ENCODE data around the gene RGL2. TPM values are rescaled to one million over a fixed set of nuclear protein-coding genes. Genes with fewer than 3 reads are reported as not detected.
A peak's percentile ranks its signal among the peaks of the same experiment; 100 is the strongest.
"Not testable (repeated sequence)": the region's sequence is repeated elsewhere in the genome, so short reads cannot be mapped to it uniquely, and the experiment has no call there.

The RGL2 gene
- total and polyA plus RNA-seq, 9 donors: 28.4 to 68.3 (median 56.7) TPM

- no peak overlapping the region for H3K27ac ChIP-seq (ENCODE audit: low read length)
- WGBS (ENCODE audit: insufficient coverage): 86% methylated on average over 8 of the region's 14 CpGs
- H3K9me3 ChIP-seq (replicated peaks; ENCODE audit: control insufficient read depth, low read depth, low read length): no peaks in the 10 kb centered on the region
- peaks cover 58% of the 10 kb centered on the region for H3K36me3 ChIP-seq (ENCODE audit: control insufficient read depth, insufficient read depth, low read length)
- H3K27me3 ChIP-seq (ENCODE audit: control insufficient read depth, insufficient read depth, low read length): no peaks in the 10 kb centered on the region
- peaks cover 51% of the 10 kb centered on the region for H3K4me1 ChIP-seq (ENCODE audit: control insufficient read depth, insufficient read depth, low read length)
- no peak for DNase-seq
- H3K4me3 ChIP-seq (ENCODE audit: low read length): no peak overlapping the region
Measured at GRCh38 chr6:33273924-33274902, 24.5 kb downstream of the RGL2 start.

GRCh38 chr6:33273129-33273923 lies 25.4 kb downstream of the RGL2 start:
- Histone ChIP-seq H3K9me3 (replicated peaks; ENCODE audit: control insufficient read depth, low read depth, low read length) (no peaks in the 10 kb centered on the region), H3K27me3 (ENCODE audit: control insufficient read depth, insufficient read depth, low read length) (no peaks in the 10 kb centered on the region), H3K4me1 (ENCODE audit: control insufficient read depth, insufficient read depth, low read length) (peaks cover 51% of the 10 kb centered on the region), H3K4me3 (ENCODE audit: low read length) (peak overlapping the region; percentile 77), H3K36me3 (ENCODE audit: control insufficient read depth, insufficient read depth, low read length) (peaks cover 61% of the 10 kb centered on the region), H3K27ac (ENCODE audit: low read length) (peak overlapping the region; percentile 90)
- DNase-seq: no peak
- 65% methylated on average over 3 of the region's 11 CpGs for WGBS (ENCODE audit: insufficient coverage)

- Histone ChIP-seq H3K27ac (ENCODE audit: low read length) (peak overlapping the region; percentile 90), H3K4me3 (ENCODE audit: low read length) (peak overlapping the region; percentile 77), H3K36me3 (ENCODE audit: control insufficient read depth, insufficient read depth, low read length) (peaks cover 69% of the 10 kb centered on the region), H3K9me3 (replicated peaks; ENCODE audit: control insufficient read depth, low read depth, low read length) (no peaks in the 10 kb centered on the region), H3K27me3 (ENCODE audit: control insufficient read depth, insufficient read depth, low read length) (no peaks in the 10 kb centered on the region), H3K4me1 (ENCODE audit: control insufficient read depth, insufficient read depth, low read length) (peaks cover 48% of the 10 kb centered on the region)
- DNase-seq: no peak
- WGBS (ENCODE audit: insufficient coverage): 0% methylated on average over 5 of the region's 22 CpGs
Measured at GRCh38 chr6:33272275-33273128, 26.2 kb downstream of the RGL2 start.

GRCh38 chr6:33271468-33272274 lies 27.1 kb downstream of the RGL2 start, which contains the start of the genes RPS18 and VPS52:
Gene RPS18, plus strand, starts transcription at chr6:33272075. Its CDS starts 45 bp downstream, at chr6:33272120.
Gene VPS52, minus strand, starts transcription at chr6:33271876. Its CDS starts 201 bp downstream, at chr6:33271675.
- Histone ChIP-seq H3K9me3 (replicated peaks; ENCODE audit: control insufficient read depth, low read depth, low read length) (no peaks in the 10 kb centered on the region), H3K4me3 (ENCODE audit: low read length) (peak within 1 kb of the TSS; percentile 77), H3K27me3 (ENCODE audit: control insufficient read depth, insufficient read depth, low read length) (no peaks in the 10 kb centered on the region), H3K4me1 (ENCODE audit: control insufficient read depth, insufficient read depth, low read length) (peaks cover 45% of the 10 kb centered on the region), H3K36me3 (ENCODE audit: control insufficient read depth, insufficient read depth, low read length) (peaks cover 76% of the 10 kb centered on the region), H3K27ac (ENCODE audit: low read length) (peak within 1 kb of the TSS; percentile 96)
- 0% methylated on average over 32 of the region's 48 CpGs for WGBS (ENCODE audit: insufficient coverage)
- DNase-seq: peak; percentile 100

GRCh38 chr6:33271117-33271467 lies 27.6 kb downstream of the RGL2 start:
- peaks cover 76% of the 10 kb centered on the region for H3K36me3 ChIP-seq (ENCODE audit: control insufficient read depth, insufficient read depth, low read length)
- no peaks in the 10 kb centered on the region for H3K9me3 ChIP-seq (replicated peaks; ENCODE audit: control insufficient read depth, low read depth, low read length)
- no peaks in the 10 kb centered on the region for H3K27me3 ChIP-seq (ENCODE audit: control insufficient read depth, insufficient read depth, low read length)
- H3K4me1 ChIP-seq (ENCODE audit: control insufficient read depth, insufficient read depth, low read length): peaks cover 39% of the 10 kb centered on the region
- DNase-seq: no peak
- WGBS (ENCODE audit: insufficient coverage): 0% methylated on average over 3 of the region's 7 CpGs
- H3K27ac ChIP-seq (ENCODE audit: low read length): peak overlapping the region; percentile 96
- peak overlapping the region; percentile 77 for H3K4me3 ChIP-seq (ENCODE audit: low read length)

- WGBS (ENCODE audit: insufficient coverage): 45% methylated on average over 1 of the region's 7 CpGs
Measured at GRCh38 chr6:33264015-33264414, 34.7 kb downstream of the RGL2 start.

GRCh38 chr6:33262490-33262889 lies 36.3 kb downstream of the RGL2 start:
- DNase-seq; H3K27ac ChIP-seq (ENCODE audit: low read length); H3K4me1 ChIP-seq (ENCODE audit: control insufficient read depth, insufficient read depth, low read length); H3K27me3 ChIP-seq (ENCODE audit: control insufficient read depth, insufficient read depth, low read length); H3K4me3 ChIP-seq (ENCODE audit: low read length); H3K9me3 ChIP-seq (replicated peaks; ENCODE audit: control insufficient read depth, low read depth, low read length): not testable (repeated sequence)
- H3K36me3 ChIP-seq (ENCODE audit: control insufficient read depth, insufficient read depth, low read length): peaks cover 53% of the 10 kb centered on the region
- no CpG with 5 or more reads among the region's 3 CpGs for WGBS (ENCODE audit: insufficient coverage)

More at GRCh38 chr6:33264015-33264414, 34.7 kb downstream of the RGL2 start:
- no peaks in the 10 kb centered on the region for H3K9me3 ChIP-seq (replicated peaks; ENCODE audit: control insufficient read depth, low read depth, low read length)
- no peaks in the 10 kb centered on the region for H3K27me3 ChIP-seq (ENCODE audit: control insufficient read depth, insufficient read depth, low read length)
- peaks cover 64% of the 10 kb centered on the region for H3K36me3 ChIP-seq (ENCODE audit: control insufficient read depth, insufficient read depth, low read length)
- H3K4me3 ChIP-seq (ENCODE audit: low read length): no peak overlapping the region
- no peak for DNase-seq
- H3K27ac ChIP-seq (ENCODE audit: low read length): no peak overlapping the region
- no peaks in the 10 kb centered on the region for H3K4me1 ChIP-seq (ENCODE audit: control insufficient read depth, insufficient read depth, low read length)

DNA sequence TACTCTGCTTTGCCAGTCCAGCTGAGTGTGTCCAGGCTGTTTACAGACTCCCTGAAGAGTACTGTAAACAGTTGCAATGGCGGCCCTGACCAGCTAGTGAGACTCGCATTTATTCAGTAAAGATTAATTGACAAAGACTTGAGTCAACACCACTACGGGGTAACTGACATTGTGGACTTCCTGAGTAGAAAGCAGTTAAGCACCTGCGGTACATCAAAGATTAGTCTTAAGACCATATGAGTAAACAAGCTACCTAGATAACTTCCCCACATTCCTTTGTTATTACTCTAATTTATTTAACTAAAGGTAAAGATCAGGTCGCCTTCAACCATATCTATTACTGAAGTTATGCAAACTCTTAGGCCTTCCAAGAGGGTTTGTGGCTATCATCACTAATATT lies 39.7 kb downstream of the RGL2 start:
- Histone ChIP-seq H3K36me3 (ENCODE audit: control insufficient read depth, insufficient read depth, low read length) (peaks cover 30% of the 10 kb centered on the region), H3K9me3 (replicated peaks; ENCODE audit: control insufficient read depth, low read depth, low read length) (no peaks in the 10 kb centered on the region), H3K4me1 (ENCODE audit: control insufficient read depth, insufficient read depth, low read length) (no peaks in the 10 kb centered on the region), H3K27me3 (ENCODE audit: control insufficient read depth, insufficient read depth, low read length) (no peaks in the 10 kb centered on the region), H3K4me3 (ENCODE audit: low read length) (no peak overlapping the region), H3K27ac (ENCODE audit: low read length) (no peak overlapping the region)
- 93% methylated on average over 3 of the region's 5 CpGs for WGBS (ENCODE audit: insufficient coverage)
- DNase-seq: no peak

GRCh38 chr6:33254591-33254990 lies 44.2 kb downstream of the RGL2 start:
- Histone ChIP-seq H3K36me3 (ENCODE audit: control insufficient read depth, insufficient read depth, low read length) (peaks cover 26% of the 10 kb centered on the region), H3K4me1 (ENCODE audit: control insufficient read depth, insufficient read depth, low read length) (peaks cover 11% of the 10 kb centered on the region), H3K27me3 (ENCODE audit: control insufficient read depth, insufficient read depth, low read length) (no peaks in the 10 kb centered on the region), H3K27ac (ENCODE audit: low read length) (no peak overlapping the region), H3K9me3 (replicated peaks; ENCODE audit: control insufficient read depth, low read depth, low read length) (no peaks in the 10 kb centered on the region), H3K4me3 (ENCODE audit: low read length) (no peak overlapping the region)
- DNase-seq: no peak
- no CpG with 5 or more reads among the region's 4 CpGs for WGBS (ENCODE audit: insufficient coverage)

Measured in muscle of leg (tissue), 11 donors.